Peyer's patch (tissue), 4 donors: Measurements from ENCODE around the gene CDK12. TPM values are rescaled to one million over a fixed set of nuclear protein-coding genes. Genes with fewer than 3 reads are reported as not detected.

Source experiments
- DNase-seq, 3 donors: peaks; one replicate each; pipeline ENCODE4 v3.0.0-alpha.2; 2017 to 2019
- H3K27ac ChIP-seq, 4 donors: fragments of 200-600 bp; sonication (generic); one replicate each; pipeline ENCODE4 v1.5.1; 2016 to 2019
- H3K27me3 ChIP-seq, 2 donors: fragments of 200-600 bp; sonication (generic); one replicate each; pipeline ENCODE4 v1.5.1; 2019
- H3K36me3 ChIP-seq, 3 donors: fragments of 200-600 bp; sonication (generic); one replicate each; pipeline ENCODE4 v1.5.1; 2016 to 2019
- H3K4me1 ChIP-seq, 4 donors: fragments of 200-600 bp; sonication (generic); one replicate each; pipeline ENCODE4 v1.5.1; 2016 to 2019
- H3K4me3 ChIP-seq, 4 donors: fragments of 200-600 bp; sonication (generic); 1 replicate in 3 of 4; 2 replicates in 1 of 4; pipeline ENCODE4 v1.5.1; 2016 to 2019; ENCODE audit warnings: mild to moderate bottlenecking in 1 of 4
- H3K9me3 ChIP-seq, 4 donors: fragments of 200-600 bp; sonication (generic); one replicate each; pipeline ENCODE4 v1.5.1; 2016 to 2019; ENCODE audit warnings: mild to moderate bottlenecking in 1 of 4
- POLR2A ChIP-seq, 2 donors: fragments of 450-650 bp; IDR thresholded peaks; one replicate each; pipeline ENCODE4 v1.5.1; 2017; ENCODE audit warnings: antibody characterized with exemption in 2 of 2, mild to moderate bottlenecking in 2 of 2, moderate library complexity in 2 of 2
- total RNA-seq, 4 donors: library from RNA; depleted of rRNA; stranded (reverse); fragments of >200 nt; gene quantifications; one replicate each; pipeline ENCODE4 v1.1.0, GENCODE V29; 2016
- TF ChIP-seq, protein P1 (sequence below), 6 experiments: fragments of 450-650 bp in 4 of 6; fragments of 200-600 bp in 2 of 6; sonication (generic) in 1 of 6; IDR thresholded peaks; one replicate each; pipeline ENCODE4 v1.5.1; 2017 to 2019; ENCODE audit warnings: antibody characterized with exemption in 6 of 6, mild to moderate bottlenecking in 3 of 6, moderate library complexity in 1 of 6

Gene CDK12
- total RNA-seq, 4 donors from 2014 or later = 55.3 to 132 (median 81.2) TPM

DNA sequence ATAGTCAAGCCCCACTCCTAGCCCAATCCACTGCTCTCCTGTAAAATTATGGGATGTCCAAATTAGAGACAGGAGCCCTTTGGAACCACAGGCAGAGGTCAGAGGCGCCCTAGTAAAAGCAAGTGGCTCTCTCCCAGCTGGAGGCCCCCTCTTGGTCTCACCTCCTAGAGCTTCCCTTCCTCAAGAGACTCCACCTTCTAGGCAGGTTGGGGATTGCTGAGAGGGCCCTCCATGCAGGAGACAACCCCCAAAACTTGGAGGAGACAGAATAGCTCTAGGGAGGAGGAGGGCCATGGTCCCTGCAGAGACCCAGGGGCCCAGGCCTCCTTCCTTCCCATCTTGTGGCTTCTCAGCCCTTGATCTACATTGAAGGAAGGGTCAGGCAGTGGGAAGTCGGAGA, 117.0 kb downstream of the CDK12 start:
- TF ChIP-seq, protein P1, sequence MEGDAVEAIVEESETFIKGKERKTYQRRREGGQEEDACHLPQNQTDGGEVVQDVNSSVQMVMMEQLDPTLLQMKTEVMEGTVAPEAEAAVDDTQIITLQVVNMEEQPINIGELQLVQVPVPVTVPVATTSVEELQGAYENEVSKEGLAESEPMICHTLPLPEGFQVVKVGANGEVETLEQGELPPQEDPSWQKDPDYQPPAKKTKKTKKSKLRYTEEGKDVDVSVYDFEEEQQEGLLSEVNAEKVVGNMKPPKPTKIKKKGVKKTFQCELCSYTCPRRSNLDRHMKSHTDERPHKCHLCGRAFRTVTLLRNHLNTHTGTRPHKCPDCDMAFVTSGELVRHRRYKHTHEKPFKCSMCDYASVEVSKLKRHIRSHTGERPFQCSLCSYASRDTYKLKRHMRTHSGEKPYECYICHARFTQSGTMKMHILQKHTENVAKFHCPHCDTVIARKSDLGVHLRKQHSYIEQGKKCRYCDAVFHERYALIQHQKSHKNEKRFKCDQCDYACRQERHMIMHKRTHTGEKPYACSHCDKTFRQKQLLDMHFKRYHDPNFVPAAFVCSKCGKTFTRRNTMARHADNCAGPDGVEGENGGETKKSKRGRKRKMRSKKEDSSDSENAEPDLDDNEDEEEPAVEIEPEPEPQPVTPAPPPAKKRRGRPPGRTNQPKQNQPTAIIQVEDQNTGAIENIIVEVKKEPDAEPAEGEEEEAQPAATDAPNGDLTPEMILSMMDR (IDR thresholded peaks at IDR 0.05) = no peak
- no peak for TF ChIP-seq POLR2A (IDR thresholded peaks at IDR 0.05)
- no peaks in the 10 kb centered on the region for H3K36me3 ChIP-seq
- DNase-seq = no peak

DNA sequence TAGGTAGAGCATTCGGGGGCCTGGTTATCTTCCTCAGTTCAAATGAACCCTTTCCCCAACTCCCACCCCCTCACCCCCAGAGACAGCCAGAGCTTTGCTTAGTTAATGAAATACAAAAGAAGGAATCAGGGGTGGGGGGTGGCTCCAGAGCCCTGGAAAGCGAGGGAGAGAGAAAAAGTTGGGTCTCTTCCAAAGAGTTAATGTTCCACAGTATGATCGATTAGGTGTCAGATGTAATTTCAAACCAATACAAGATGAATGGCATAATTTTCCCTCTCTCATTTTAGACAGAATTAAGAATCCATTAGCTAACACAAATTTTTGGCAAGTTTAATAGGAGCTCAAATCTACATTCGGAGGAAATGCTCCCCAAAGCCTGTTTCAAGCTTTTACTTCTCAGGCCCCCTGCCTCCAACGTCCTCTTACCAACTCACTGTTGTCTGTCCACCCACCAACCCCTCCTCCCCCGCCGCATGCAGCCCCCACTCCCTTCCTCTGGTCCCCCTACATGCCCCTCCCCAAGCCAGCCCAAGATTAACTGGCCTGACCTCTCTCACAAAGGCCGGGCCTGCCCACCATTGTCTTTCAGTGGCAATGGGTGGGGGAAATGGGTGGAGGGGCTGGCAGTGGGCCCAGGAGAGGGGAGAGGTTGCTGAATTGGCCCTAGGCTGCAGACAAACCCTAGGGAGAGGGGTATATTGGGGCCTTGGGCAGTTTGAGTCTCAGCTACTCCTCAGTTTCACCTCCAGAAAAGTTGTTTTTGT, 118.2 kb downstream of the CDK12 start:
- Histone ChIP-seq H3K9me3 (no peaks in the 10 kb centered on the region), H3K27me3 (no peaks in the 10 kb centered on the region), H3K4me3 (no peak overlapping the region), H3K36me3 (no peaks in the 10 kb centered on the region), H3K4me1 (no peaks in the 10 kb centered on the region), H3K27ac (no peak overlapping the region)
- no peak for TF ChIP-seq POLR2A (IDR thresholded peaks at IDR 0.05)
- TF ChIP-seq, protein P1 (IDR thresholded peaks at IDR 0.05) = no peak
- DNase-seq = no peak

More for the DNA sequence above, 117.0 kb downstream of the CDK12 start:
- Histone ChIP-seq H3K27ac (no peak overlapping the region), H3K27me3 (no peaks in the 10 kb centered on the region), H3K4me1 (peaks cover 0 to 7% (median 0%) of the 10 kb centered on the region in 4 donors), H3K4me3 (no peak overlapping the region), H3K9me3 (no peaks in the 10 kb centered on the region)

DNA sequence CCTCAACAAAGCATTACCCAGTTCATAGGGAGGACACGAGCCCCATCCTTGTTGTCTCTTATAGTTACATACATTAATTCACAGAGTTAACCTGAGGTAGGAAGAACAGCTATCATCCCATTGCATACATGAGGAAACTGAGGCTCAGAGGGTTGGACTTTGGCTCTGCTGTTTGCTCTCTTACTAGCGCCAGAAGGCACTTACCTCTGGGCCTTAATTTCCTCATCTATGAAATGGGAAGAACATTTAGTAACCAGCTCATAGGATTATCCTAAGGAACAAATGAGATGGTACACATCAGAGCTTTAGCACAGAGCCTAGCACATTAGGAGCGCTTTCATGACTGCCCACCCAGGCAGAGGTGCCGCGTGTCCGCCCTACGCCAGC, 118.8 kb downstream of the CDK12 start:
- no peaks in the 10 kb centered on the region for H3K4me1 ChIP-seq
- no peaks in the 10 kb centered on the region for H3K36me3 ChIP-seq
- no peak for DNase-seq
- no peaks in the 10 kb centered on the region for H3K27me3 ChIP-seq
- H3K27ac ChIP-seq = no peak overlapping the region
- H3K4me3 ChIP-seq = no peak overlapping the region
- H3K9me3 ChIP-seq = no peaks in the 10 kb centered on the region
- TF ChIP-seq, protein P1 (IDR thresholded peaks at IDR 0.05) = no peak
- no peak for TF ChIP-seq POLR2A (IDR thresholded peaks at IDR 0.05)

DNA sequence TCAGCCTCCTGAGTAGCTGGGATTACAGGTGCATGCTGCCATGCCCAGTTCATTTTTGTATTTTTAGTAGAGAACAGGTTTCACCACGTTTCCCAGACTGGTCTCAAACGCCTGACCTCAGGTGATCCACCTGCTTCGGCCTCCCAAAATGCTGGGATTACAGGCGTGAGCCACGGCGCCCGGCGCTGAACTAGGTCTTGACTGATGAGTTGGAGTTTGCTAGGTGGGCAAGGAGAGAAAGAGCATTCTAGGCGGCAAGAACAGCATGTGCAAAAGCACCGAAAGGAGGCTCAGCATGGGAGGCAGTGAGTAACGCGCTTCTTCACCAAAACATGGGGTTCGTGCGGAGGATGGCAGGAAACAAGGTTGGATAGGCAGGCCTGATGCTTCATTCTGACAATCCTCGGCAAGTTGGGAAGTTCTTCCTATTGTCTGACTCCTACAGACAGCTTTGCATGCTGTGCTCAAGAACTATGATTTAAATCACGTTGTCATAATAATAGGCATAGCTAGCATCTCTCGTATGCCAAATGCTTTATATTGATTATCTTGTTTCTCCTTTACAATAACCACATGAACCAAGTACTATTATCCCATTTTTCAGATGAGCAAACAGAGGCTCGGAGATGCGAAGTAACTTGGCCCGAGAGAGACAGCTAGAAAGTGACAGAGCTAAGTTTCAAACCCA, 119.9 kb downstream of the CDK12 start:
- H3K9me3 ChIP-seq = no peaks in the 10 kb centered on the region
- DNase-seq = no peak
- no peaks in the 10 kb centered on the region for H3K36me3 ChIP-seq
- H3K27ac ChIP-seq = no peak overlapping the region
- no peaks in the 10 kb centered on the region for H3K4me1 ChIP-seq
- no peaks in the 10 kb centered on the region for H3K27me3 ChIP-seq
- H3K4me3 ChIP-seq = no peak overlapping the region
- TF ChIP-seq POLR2A (IDR thresholded peaks at IDR 0.05) = no peak
- TF ChIP-seq, protein P1 (IDR thresholded peaks at IDR 0.05) = no peak

DNA sequence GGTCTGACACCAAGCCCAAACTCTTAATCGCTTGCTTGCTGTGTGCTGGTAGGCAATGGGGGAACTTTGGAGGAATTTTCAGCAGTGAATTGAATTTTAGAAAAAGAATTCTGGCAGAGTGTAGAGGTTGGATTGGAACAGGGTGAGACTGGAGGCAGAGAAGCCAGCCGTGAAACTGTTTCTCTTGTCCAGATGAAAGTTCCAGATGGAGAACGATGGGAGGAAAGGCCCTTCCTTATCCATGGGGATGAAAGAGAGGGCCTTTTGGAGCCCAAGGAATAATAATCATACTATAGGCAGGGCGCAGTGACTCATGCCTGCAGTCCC, 120.4 kb downstream of the CDK12 start:
- DNase-seq = no peak
- Histone ChIP-seq H3K4me3 (no peak overlapping the region), H3K36me3 (no peaks in the 10 kb centered on the region), H3K27me3 (no peaks in the 10 kb centered on the region), H3K27ac (no peak overlapping the region), H3K9me3 (no peaks in the 10 kb centered on the region), H3K4me1 (no peaks in the 10 kb centered on the region)
- TF ChIP-seq, protein P1 (IDR thresholded peaks at IDR 0.05) = no peak
- no peak for TF ChIP-seq POLR2A (IDR thresholded peaks at IDR 0.05)
